Duodenal mucosa (tissue), 2 donors: ENCODE results near the gene ZNF300.
"Not testable (repeated sequence)": the region's sequence is repeated elsewhere in the genome, so short reads cannot be mapped to it uniquely, and the experiment has no call there.

Source experiments
- H3K27ac ChIP-seq: one replicate; pipeline ENCODE4 v1.7.0; 2013; ENCODE audit warnings: low read depth, low read length
- H3K27me3 ChIP-seq, 2 donors: one replicate each; pipeline ENCODE4 v1.7.0; 2013; ENCODE audit warnings: low read length in 2 of 2, control low read depth in 1 of 2; ENCODE audit not compliant: insufficient read depth in 2 of 2, control insufficient read depth in 1 of 2
- H3K36me3 ChIP-seq, 2 donors: one replicate each; pipeline ENCODE4 v1.7.0; 2013; ENCODE audit warnings: low read length in 2 of 2, control low read depth in 1 of 2; ENCODE audit not compliant: insufficient read depth in 2 of 2, control insufficient read depth in 1 of 2
- H3K4me1 ChIP-seq, 2 donors: one replicate each; pipeline ENCODE4 v1.7.0; 2013; ENCODE audit warnings: low read length in 2 of 2, control low read depth in 1 of 2; ENCODE audit not compliant: insufficient read depth in 2 of 2, control insufficient read depth in 1 of 2
- H3K4me3 ChIP-seq, 2 donors: one replicate each; pipeline ENCODE4 v1.7.0; 2013; ENCODE audit warnings: low read length in 2 of 2, low read depth in 1 of 2
- H3K9ac ChIP-seq, 2 donors: one replicate each; pipeline ENCODE4 v1.7.0; 2013; ENCODE audit warnings: low read length in 2 of 2, low read depth in 1 of 2
- H3K9me3 ChIP-seq, 2 donors: one replicate each; pipeline ENCODE4 v1.7.0; 2013; ENCODE audit warnings: low read length in 2 of 2, control low read depth in 1 of 2; ENCODE audit not compliant: control insufficient read depth in 1 of 2

Gene ZNF300

GRCh38 chr5:150846308-150846653 is 58.5 kb downstream of the ZNF300 start, which contains the start of gene IRGM:
IRGM (plus strand) TSS chr5:150846521; CDS start chr5:150848124, 1,603 bp downstream.
- H3K27ac ChIP-seq, H3K9ac ChIP-seq, H3K36me3 ChIP-seq, H3K27me3 ChIP-seq, H3K9me3 ChIP-seq, H3K4me1 ChIP-seq: not testable (repeated sequence)
- peak within 1 kb of the TSS in 1 of 2 donors; percentile 1 for H3K4me3 ChIP-seq

DNA sequence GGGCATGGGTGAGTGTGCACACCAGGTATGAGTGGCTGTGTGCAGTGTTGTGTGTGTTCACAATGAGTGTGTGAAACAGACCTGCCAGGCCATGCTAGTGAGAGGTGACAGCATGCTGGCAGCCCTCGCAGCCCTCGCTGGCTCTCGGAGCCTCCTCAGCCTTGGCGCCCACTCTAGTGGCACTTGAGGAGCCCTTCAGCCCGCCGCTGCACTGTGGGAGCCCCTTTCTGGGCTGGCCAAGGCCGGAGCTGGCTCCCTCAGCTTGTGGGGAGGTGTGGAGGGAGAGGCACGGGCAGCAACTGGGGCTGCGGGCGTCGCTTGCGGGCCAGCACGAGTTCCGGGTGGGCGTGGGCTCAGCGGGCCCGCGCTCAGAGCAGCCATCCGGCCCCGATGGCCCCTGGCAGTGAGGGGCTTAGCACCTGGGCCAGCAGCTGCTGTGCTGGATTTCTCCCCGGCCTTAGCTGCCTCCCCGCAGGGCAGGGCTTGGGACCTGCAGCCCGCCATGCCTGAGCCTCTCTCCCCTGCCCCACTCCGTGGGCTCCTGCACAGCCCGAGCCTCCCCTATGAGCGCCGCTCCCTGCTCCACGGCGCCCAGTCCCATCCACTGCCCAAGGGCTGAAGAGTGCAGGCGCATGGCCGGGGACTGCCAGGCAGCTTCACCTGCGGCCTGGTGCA is 59.5 kb downstream of the ZNF300 start:
- not testable (repeated sequence) for H3K9ac ChIP-seq, H3K27me3 ChIP-seq, H3K27ac ChIP-seq, H3K4me1 ChIP-seq, H3K4me3 ChIP-seq, H3K36me3 ChIP-seq, H3K9me3 ChIP-seq
